Measurements from ENCODE around the gene SLC4A1AP.
A peak's percentile ranks its signal among the peaks of the same experiment; 100 is the strongest.

The SLC4A1AP gene

DNA sequence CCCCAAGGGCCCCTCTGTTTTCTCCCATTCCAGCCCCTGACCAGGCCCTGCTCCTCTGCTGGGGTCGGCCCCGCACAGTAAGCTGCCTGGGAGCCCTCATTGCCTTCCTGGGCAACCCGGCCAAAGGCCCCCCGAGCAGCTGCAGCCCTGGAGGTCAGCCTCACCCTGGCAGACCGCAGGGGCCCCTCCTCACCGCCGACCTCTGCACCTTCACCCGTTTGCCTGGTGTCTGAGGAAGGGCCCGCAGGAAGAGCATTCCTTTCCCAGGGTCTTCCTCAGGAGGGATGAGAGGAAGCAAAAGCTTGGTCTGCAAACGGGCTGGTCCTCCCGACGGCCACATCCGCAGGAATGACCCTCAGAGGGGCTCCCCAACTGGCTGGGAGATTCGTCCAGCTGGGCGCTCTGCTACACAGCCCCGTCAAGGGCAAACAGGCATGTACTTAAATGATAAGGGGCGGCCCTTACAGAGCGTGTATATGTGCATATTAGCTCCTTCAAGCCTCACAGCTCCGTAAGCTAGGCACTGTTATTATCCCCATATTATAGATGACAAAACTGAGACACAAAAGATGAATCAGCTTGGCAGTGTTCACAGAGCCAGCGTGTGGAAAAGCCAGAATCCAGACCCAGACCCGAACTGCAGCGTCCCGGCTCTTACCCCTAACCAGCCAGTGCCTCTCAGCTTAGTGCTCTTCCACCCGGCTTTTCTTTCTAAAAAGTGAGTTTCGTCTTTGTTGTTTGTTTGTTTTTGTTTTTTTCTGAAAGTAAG lies 52.8 kb downstream of the SLC4A1AP start:
- no peak for DNase-seq

GRCh38 chr2:27717070-27717795 lies 53.5 kb downstream of the SLC4A1AP start:
- DNase-seq = peak in 3 of 58 donors; percentile 16 to 43 (median 27)

GRCh38 chr2:27720004-27720551 lies 56.4 kb downstream of the SLC4A1AP start:
- peak in 12 of 58 donors; percentile 11 to 65 (median 31) for DNase-seq

- no peak for DNase-seq
Observed at GRCh38 chr2:27721335-27721734, 57.6 kb downstream of the SLC4A1AP start.

- no peak for DNase-seq
Observed at GRCh38 chr2:27721884-27722485, 58.3 kb downstream of the SLC4A1AP start.

GRCh38 chr2:27723372-27724144 lies 59.9 kb downstream of the SLC4A1AP start:
- DNase-seq = peak in 47 of 58 donors; percentile 12 to 85 (median 49)

GRCh38 chr2:27724191-27724590 lies 60.5 kb downstream of the SLC4A1AP start:
- peak in 1 of 58 donors; percentile 18 for DNase-seq

GRCh38 chr2:27724905-27725701 lies 61.4 kb downstream of the SLC4A1AP start:
- no peak for DNase-seq

DNA sequence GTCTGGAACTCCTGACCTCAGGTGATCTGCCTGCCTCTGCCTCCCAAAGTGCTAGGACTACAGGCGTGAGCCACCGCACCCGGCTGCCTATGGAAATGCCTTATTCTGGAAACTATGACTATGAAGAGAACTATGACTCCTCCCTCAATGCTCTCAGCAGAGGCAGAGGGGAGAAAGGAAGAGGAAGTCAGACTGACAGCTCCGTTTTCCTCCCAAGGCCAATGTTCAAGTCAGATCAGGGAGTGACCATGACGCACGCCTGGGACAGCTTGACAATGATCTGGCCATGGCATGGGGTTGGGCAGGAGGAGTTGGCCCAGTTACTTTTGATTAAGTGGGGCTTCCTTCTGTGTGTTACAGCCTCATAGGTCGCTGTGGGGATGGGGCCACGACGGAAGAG lies 63.6 kb downstream of the SLC4A1AP start:
- DNase-seq = no peak

DNA sequence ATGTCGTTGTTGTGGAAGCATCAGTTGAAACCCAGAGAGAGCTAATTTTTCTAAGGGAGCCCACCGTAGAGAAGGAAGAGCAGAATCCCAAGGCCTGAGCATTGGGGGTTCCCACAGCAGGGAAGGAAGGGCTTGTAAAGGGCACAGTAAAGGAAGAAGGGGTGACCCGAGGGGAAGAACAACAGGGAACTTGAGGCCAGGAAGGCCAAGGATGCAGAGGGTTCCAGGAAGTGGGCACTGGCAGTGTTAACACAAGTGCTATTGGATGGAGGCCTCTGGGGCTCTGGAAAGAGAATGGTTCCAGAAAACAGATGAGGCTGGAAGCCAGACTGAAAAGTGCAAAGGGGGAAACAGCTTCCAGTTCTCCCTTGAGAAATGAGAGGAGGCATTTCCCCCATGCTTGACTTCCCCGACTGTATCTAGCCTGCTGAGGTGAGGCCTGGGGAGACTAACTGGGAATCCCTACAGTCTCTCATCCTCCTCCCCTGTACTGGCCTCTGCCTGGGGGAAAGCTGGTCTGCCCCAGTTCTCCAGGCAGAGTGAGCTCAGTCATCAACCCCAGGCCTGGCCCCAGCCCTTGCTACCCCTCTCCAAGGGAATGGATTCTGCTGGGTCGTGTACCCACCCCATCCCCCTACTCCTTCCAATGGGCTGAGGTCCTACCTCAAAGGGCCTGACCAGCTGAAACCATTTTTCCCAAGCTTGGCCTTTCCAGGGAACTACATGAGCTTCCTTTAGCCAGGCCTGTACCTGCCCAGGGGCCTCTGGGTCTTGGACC lies 64.6 kb downstream of the SLC4A1AP start:
- DNase-seq = no peak

DNA sequence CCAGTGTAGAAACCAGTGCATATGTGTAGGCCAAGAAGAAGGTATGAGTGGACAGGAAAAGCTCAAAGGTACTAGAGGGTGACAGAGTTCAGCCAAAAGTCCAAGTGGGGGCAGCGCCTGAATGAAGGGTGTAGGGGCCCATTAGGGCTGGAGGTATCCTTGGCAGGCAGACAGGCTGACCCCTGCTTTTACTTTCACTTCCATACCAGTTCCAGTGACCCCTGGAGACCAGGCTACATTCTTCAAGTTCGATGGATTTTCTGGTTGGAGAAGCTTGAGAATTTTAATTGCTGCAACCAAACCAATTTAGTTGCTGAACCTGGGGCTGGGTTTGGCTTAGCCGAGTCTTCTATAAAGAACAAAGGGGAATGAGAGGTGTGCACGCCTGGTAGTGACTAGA lies 65.5 kb downstream of the SLC4A1AP start:
- no peak for DNase-seq

DNA sequence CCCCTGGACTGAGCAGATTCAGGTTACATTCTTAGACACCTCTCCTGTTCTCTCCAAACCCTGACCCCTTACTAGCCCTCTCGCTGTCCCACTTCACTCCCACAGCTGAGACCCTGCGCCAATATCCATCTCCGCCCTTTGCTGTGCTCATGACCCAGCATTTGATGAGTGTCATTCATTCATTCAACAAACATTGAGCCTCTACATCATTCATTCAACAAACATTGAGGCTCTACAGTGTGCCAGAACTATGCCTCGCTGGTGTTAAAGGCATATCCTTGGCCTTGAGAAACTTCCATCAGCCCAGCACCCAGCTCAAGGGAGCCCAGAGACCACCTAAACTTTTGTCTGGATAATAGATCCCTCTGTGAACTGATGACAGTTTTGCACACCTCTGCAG lies 65.9 kb downstream of the SLC4A1AP start:
- DNase-seq = no peak

DNA sequence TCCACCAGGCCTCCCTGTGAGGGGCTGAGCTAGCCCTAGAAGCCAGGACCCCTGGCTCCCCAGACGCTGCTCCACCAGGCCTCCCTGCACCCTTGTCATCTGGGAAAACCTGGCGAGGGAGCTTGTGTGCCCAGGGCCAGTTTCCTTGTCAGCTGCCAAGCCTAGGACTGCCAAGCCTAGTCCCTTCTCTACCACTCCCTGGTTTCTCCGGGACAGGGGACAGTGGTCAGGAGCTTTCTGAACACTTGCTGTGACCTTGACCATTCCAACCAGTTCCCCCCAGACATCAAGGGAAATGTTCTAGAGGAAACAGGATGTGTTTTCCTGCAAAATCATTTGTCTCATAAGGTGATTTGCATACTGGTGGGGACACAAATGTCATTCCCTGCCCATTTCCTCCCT lies 66.6 kb downstream of the SLC4A1AP start:
- no peak for DNase-seq

GRCh38 chr2:27730980-27731691 lies 67.4 kb downstream of the SLC4A1AP start:
- DNase-seq = no peak

GRCh38 chr2:27734305-27734704 lies 70.6 kb downstream of the SLC4A1AP start:
- DNase-seq = no peak

- peak in 28 of 58 donors; percentile 11 to 79 (median 39) for DNase-seq
Observed at GRCh38 chr2:27735263-27735904, 71.7 kb downstream of the SLC4A1AP start.

DNA sequence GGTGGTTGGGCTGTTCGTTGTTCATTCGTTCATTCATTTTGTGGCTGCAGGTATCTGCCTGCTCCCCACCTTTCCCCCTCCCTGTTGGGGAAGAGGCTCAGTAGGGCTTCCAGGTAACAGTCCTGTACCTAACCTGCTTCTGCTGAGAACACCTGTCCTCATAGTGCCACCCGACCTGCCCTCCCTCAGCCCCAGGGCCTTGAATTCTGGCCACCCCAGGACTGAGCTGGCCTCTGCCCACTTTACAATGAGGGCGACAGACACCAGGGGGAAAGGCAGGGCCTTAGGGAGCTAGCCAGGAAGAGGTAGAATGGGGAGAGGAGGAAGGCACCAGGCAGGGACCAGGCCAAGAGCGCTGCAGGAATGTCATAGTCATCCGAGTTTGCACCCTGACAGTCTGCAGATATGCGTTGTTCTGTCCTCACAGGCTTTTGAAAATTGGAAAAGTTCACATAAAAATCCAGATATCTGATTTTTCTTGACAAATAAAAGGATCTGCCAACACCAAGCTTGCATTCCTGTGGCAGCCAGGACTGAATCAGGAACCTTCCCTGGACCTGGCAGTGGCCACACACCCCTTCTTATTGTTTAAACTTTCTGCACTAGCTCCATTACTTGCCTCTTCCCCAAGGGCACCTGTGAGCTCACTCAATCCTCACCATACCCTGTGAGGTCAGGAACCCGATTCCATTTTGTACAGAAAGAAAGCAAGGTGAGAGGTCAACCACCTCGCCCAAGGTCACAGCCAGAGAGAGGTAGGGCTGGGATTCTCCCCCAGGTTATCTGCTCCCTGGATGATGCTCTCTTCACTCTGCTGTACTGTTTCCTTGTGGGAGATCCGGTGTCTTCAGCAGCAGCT lies 72.6 kb downstream of the SLC4A1AP start:
- DNase-seq = no peak

Data from anterior cingulate cortex (tissue), 58 donors.